Fibroblast of the aortic adventitia (primary cell): ENCODE data around the gene AKAP13. TPM values are rescaled to one million over a fixed set of nuclear protein-coding genes. Genes with fewer than 3 reads are reported as not detected.

Source experiments
- DNase-seq: peaks from one replicate; pipeline ENCODE4 v3.0.0-alpha.2; 2010; ENCODE audit warnings: low read depth
- H3K4me3 ChIP-seq: 2 replicates; pipeline ENCODE4 v1.5.1; 2011; ENCODE audit warnings: low read depth, mild to moderate bottlenecking, control low read depth, low read length, moderate library complexity
- CTCF ChIP-seq: IDR thresholded peaks from 2 replicates; pipeline ENCODE4 v1.5.1; 2011; ENCODE audit warnings: mild to moderate bottlenecking, low read length, control low read depth, inconsistent platforms; ENCODE audit not compliant: insufficient read depth
- total RNA-seq: library from RNA; depleted of rRNA; stranded (reverse); fragments of >200 nt; gene quantifications from 2 replicates; pipeline ENCODE4 v1.2.3, GENCODE V29; 2012; ENCODE audit warnings: low replicate concordance

The AKAP13 gene
- total RNA-seq, 1 donor: 89.9 TPM

GRCh38 chr15:85540085-85540797 lies 159.8 kb downstream of the AKAP13 start:
- TF ChIP-seq CTCF: no peak
- DNase-seq: no peak
- no peak overlapping the region for H3K4me3 ChIP-seq

- DNase-seq: no peak
- TF ChIP-seq CTCF: no peak
- H3K4me3 ChIP-seq: no peak overlapping the region
These were observed 161.3 kb downstream of the AKAP13 start for GRCh38 chr15:85541744-85542143.

- no peak for TF ChIP-seq CTCF
- no peak overlapping the region for H3K4me3 ChIP-seq
- DNase-seq: no peak
These were observed 162.1 kb downstream of the AKAP13 start for GRCh38 chr15:85542488-85542887.

GRCh38 chr15:85542895-85543331 lies 162.5 kb downstream of the AKAP13 start:
- no peak for TF ChIP-seq CTCF
- H3K4me3 ChIP-seq: no peak overlapping the region
- DNase-seq: no peak

- DNase-seq: no peak
- peak; percentile 7 for TF ChIP-seq CTCF
- H3K4me3 ChIP-seq: no peak overlapping the region
These were observed 163.3 kb downstream of the AKAP13 start for GRCh38 chr15:85543741-85544155.

GRCh38 chr15:85545185-85545584 lies 164.8 kb downstream of the AKAP13 start:
- H3K4me3 ChIP-seq: no peak overlapping the region
- DNase-seq: peak; percentile 48
- no peak for TF ChIP-seq CTCF

GRCh38 chr15:85545752-85546151 lies 165.3 kb downstream of the AKAP13 start:
- no peak for DNase-seq
- no peak for TF ChIP-seq CTCF
- no peak overlapping the region for H3K4me3 ChIP-seq
